ENCODE results near the gene ODC1. TPM values are rescaled to one million over a fixed set of nuclear protein-coding genes. Genes with fewer than 3 reads are reported as not detected.
A peak's percentile ranks its signal among the peaks of the same experiment; 100 is the strongest.

The ODC1 gene
- total and polyA plus RNA-seq, 3 experiments from 2014 or later: 57.1 to 566 (median 565) TPM

DNA sequence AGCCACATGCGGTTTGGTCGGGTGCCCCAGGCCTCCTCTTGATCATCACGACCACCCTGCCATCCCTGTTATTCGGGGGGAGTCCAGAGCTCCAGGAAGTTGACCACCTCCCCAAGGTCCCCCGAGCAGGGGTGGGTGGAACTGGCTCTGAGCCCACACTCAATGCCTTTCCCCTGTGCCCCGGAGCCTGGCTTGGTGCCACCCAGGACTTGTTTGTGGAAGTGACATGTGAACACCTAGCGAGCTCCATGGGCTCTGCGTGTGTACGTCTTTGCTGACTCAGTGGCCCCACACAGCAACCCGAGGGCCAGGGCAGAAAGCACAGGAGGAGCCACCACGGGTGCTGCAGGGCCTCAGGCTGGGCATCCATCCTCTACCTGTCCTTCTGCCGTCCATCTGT is 32.5 kb downstream of the ODC1 start:
- Histone ChIP-seq H3K4me3 (ENCODE audit: low read length) (no peak overlapping the region), H3K27ac (ENCODE audit: low read depth, low read length) (no peak overlapping the region), H3K27me3 (ENCODE audit: insufficient read depth, low read length, poor library complexity, severe bottlenecking) (no peaks in the 10 kb centered on the region), H3K4me1 (ENCODE audit: insufficient read depth, low read length) (no peaks in the 10 kb centered on the region), H3K36me3 (ENCODE audit: insufficient read depth, low read length) (peaks cover 4% of the 10 kb centered on the region), H3K9me3 (ENCODE audit: low read length) (no peaks in the 10 kb centered on the region)
- H3K4me3 Mint-ChIP-seq: no peak overlapping the region
- ChIA-PET POLR2A (no interaction called here), CTCF (interaction anchor here (0.9 to 1.3 kb wide), 2 partner anchors 8 to 343 kb away, joined by 3 read pairs; no protein-coding TSS in a partner anchor)
- H3K4me1 Mint-ChIP-seq: peaks cover 2 to 13% (median 4%) of the 10 kb centered on the region in 3 donors
- no peak for DNase-seq
- no peak overlapping the region for H3K27ac Mint-ChIP-seq
- peaks cover 0 to 32% (median 3%) of the 10 kb centered on the region in 3 donors for H3K36me3 Mint-ChIP-seq
- H3K27me3 Mint-ChIP-seq: no peaks in the 10 kb centered on the region
- H3K9me3 Mint-ChIP-seq: no peaks in the 10 kb centered on the region

DNA sequence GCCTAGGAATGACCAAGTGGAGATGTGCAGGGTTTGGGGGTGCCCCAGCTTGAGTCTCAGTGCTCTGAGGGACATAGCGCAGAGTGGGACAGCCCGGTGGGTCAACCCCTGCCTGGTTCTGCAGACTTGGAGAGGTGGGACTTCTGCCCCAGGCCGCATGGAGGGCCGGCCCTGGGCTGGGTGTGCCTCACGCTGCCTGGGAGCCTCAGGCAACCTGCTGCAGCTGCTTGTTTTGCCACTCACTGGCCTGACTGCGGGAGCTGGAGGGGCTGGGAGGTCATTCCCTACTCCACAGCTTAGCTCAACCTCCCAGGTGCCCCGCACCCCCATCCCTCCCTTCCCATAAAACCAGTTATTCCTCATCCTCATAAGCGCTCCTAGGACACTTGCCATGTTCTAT is 33.1 kb downstream of the ODC1 start:
- H3K4me3 ChIP-seq (ENCODE audit: low read length): no peak overlapping the region
- Mint-ChIP-seq H3K27ac (no peak overlapping the region), H3K9me3 (no peaks in the 10 kb centered on the region), H3K4me1 (peaks cover 2 to 13% (median 4%) of the 10 kb centered on the region in 3 donors), H3K27me3 (no peaks in the 10 kb centered on the region), H3K36me3 (peaks cover 0 to 30% (median 5%) of the 10 kb centered on the region in 3 donors), H3K4me3 (no peak overlapping the region)
- no peaks in the 10 kb centered on the region for H3K9me3 ChIP-seq (ENCODE audit: low read length)
- ChIA-PET POLR2A (no interaction called here), CTCF (interaction anchor here (0.9 to 1.3 kb wide), 3 partner anchors 20 to 343 kb away, joined by 3 read pairs; no protein-coding TSS in a partner anchor)
- DNase-seq: no peak
- H3K36me3 ChIP-seq (ENCODE audit: insufficient read depth, low read length): peaks cover 4% of the 10 kb centered on the region
- H3K27ac ChIP-seq (ENCODE audit: low read depth, low read length): no peak overlapping the region
- no peaks in the 10 kb centered on the region for H3K27me3 ChIP-seq (ENCODE audit: insufficient read depth, low read length, poor library complexity, severe bottlenecking)
- no peaks in the 10 kb centered on the region for H3K4me1 ChIP-seq (ENCODE audit: insufficient read depth, low read length)

DNA sequence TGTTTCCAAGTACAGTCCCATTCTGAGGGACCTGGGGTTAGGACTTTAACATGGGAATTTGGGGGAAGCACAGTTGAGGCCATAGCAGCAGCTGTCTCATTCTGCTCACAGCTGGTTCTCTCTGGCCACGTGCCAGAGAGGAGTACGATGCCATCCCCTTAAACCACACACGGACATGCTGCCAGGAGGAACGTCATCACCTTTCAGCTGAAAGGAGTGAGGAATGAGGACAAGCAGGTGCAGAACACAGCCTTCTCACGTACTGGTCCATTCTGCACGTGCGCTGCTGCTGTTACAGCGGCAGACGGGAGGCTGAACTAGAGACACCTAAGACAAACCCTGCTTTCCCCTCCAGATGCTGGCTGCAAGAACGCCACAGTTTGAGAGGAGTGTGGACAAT is 33.5 kb downstream of the ODC1 start:
- H3K36me3 Mint-ChIP-seq: peaks cover 0 to 25% (median 3%) of the 10 kb centered on the region in 3 donors
- POLR2A ChIA-PET: no interaction called here
- no peak overlapping the region for H3K27ac Mint-ChIP-seq

DNA sequence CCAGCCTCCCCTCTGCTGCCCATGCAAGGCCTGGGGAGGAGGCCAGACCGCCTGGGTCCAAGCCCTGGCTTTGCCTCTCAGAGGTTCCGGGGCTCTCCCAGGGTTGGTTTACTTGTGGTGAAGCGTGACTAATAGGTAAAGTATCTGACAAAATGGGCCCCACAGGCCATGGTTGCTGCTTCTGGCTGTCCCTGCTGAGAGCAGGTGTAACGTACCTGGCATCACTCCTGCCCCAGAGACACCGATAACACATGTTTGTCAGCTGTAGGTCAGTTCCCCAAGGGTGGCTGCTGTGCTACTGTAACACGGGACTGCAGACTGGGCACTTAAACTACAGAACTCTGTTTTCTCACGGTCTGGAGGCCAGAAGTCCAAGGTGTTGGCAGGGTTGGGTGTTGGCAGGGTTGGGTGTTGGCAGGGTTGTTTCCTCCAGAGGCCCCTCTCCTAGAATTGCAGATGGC is 34.1 kb downstream of the ODC1 start:
- H3K36me3 ChIP-seq (ENCODE audit: insufficient read depth, low read length): peaks cover 4% of the 10 kb centered on the region
- ChIA-PET POLR2A (no interaction called here), CTCF (interaction anchor here (0.9 to 1.1 kb wide), 2 partner anchors 21 to 144 kb away, joined by 3 read pairs; no protein-coding TSS in a partner anchor)

More for the DNA sequence above, 33.5 kb downstream of the ODC1 start:
- no peaks in the 10 kb centered on the region for H3K9me3 ChIP-seq (ENCODE audit: low read length)
- CTCF ChIA-PET: interaction anchor here (0.9 to 1.3 kb wide), 3 partner anchors 21 to 342 kb away, joined by 3 read pairs; no protein-coding TSS in a partner anchor
- no peak overlapping the region for H3K4me3 ChIP-seq (ENCODE audit: low read length)
- H3K4me3 Mint-ChIP-seq: no peak overlapping the region
- no peak overlapping the region for H3K27ac ChIP-seq (ENCODE audit: low read depth, low read length)
- no peaks in the 10 kb centered on the region for H3K27me3 ChIP-seq (ENCODE audit: insufficient read depth, low read length, poor library complexity, severe bottlenecking)
- peaks cover 2 to 13% (median 4%) of the 10 kb centered on the region in 3 donors for H3K4me1 Mint-ChIP-seq
- no peaks in the 10 kb centered on the region for H3K4me1 ChIP-seq (ENCODE audit: insufficient read depth, low read length)
- peaks cover 4% of the 10 kb centered on the region for H3K36me3 ChIP-seq (ENCODE audit: insufficient read depth, low read length)
- no peak for DNase-seq
- no peaks in the 10 kb centered on the region for H3K27me3 Mint-ChIP-seq
- H3K9me3 Mint-ChIP-seq: no peaks in the 10 kb centered on the region

DNA sequence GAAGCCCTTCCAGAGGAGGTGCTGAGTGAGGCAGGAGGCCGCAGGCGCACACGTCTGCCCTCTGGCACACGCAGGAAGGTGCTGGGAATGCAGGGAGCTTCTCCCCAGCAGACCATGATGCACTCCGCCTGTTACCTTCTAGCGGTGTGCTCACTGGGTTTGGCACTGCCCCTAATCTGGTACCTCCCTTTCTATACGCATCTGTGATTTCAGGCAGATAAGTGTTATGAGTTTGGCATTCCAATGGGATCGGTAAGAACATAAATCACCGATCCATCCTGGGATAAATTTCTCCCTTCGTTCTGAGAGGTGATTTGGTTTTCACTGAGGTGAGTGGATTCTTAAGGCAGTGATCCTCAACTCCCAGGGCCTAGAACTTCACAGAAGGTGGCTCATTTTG is 34.6 kb downstream of the ODC1 start:
- Histone ChIP-seq H3K36me3 (ENCODE audit: insufficient read depth, low read length) (peaks cover 4% of the 10 kb centered on the region), H3K27ac (ENCODE audit: low read depth, low read length) (no peak overlapping the region), H3K4me1 (ENCODE audit: insufficient read depth, low read length) (peaks cover 9% of the 10 kb centered on the region), H3K9me3 (ENCODE audit: low read length) (no peaks in the 10 kb centered on the region), H3K4me3 (ENCODE audit: low read length) (no peak overlapping the region), H3K27me3 (ENCODE audit: insufficient read depth, low read length, poor library complexity, severe bottlenecking) (no peaks in the 10 kb centered on the region)
- Mint-ChIP-seq H3K4me1 (peaks cover 9 to 22% (median 13%) of the 10 kb centered on the region in 3 donors), H3K27ac (no peak overlapping the region), H3K9me3 (no peaks in the 10 kb centered on the region), H3K4me3 (no peak overlapping the region), H3K36me3 (peaks cover 0 to 22% (median 3%) of the 10 kb centered on the region in 3 donors), H3K27me3 (no peaks in the 10 kb centered on the region)
- DNase-seq: no peak
- POLR2A ChIA-PET: no interaction called here
- CTCF ChIA-PET: no interaction called here

More for the DNA sequence above, 34.1 kb downstream of the ODC1 start:
- no peak overlapping the region for H3K4me3 ChIP-seq (ENCODE audit: low read length)
- H3K27me3 ChIP-seq (ENCODE audit: insufficient read depth, low read length, poor library complexity, severe bottlenecking): no peaks in the 10 kb centered on the region
- Mint-ChIP-seq H3K4me1 (peaks cover 6 to 16% (median 7%) of the 10 kb centered on the region in 3 donors), H3K27me3 (no peaks in the 10 kb centered on the region), H3K9me3 (no peaks in the 10 kb centered on the region), H3K36me3 (peaks cover 0 to 23% (median 3%) of the 10 kb centered on the region in 3 donors), H3K27ac (no peak overlapping the region), H3K4me3 (no peak overlapping the region)
- peaks cover 3% of the 10 kb centered on the region for H3K4me1 ChIP-seq (ENCODE audit: insufficient read depth, low read length)
- no peak overlapping the region for H3K27ac ChIP-seq (ENCODE audit: low read depth, low read length)
- DNase-seq: no peak
- no peaks in the 10 kb centered on the region for H3K9me3 ChIP-seq (ENCODE audit: low read length)

DNA sequence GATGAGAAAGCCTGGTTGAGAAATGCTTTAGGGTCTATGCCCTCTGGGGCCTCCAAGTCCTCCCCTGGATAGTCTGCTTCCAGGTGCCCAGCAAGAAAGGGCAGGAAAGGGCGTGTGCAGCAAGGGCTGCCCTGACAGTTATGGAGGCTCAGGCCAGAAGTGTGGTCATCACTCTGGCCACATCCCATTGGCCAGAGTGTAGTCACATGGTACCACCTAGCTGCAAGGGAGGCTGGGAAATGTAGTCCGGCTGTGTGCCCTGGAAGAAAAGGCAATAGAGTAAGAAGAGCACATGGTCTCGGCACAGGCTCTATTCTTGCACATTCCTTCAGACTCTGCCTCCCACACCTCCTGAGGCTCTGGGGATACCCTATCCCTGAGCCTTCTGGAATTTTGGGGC is 35.7 kb downstream of the ODC1 start:
- POLR2A ChIA-PET: no interaction called here
- no peak overlapping the region for H3K4me3 ChIP-seq (ENCODE audit: low read length)
- H3K27me3 Mint-ChIP-seq: peaks cover 0 to 1% of the 10 kb centered on the region in 2 donors
- CTCF ChIA-PET: no interaction called here
- H3K27ac ChIP-seq (ENCODE audit: low read depth, low read length): no peak overlapping the region
- H3K4me1 Mint-ChIP-seq: peaks cover 20 to 32% (median 22%) of the 10 kb centered on the region in 3 donors
- no peaks in the 10 kb centered on the region for H3K27me3 ChIP-seq (ENCODE audit: insufficient read depth, low read length, poor library complexity, severe bottlenecking)
- H3K9me3 ChIP-seq (ENCODE audit: low read length): no peaks in the 10 kb centered on the region
- no peak for DNase-seq
- peaks cover 4% of the 10 kb centered on the region for H3K36me3 ChIP-seq (ENCODE audit: insufficient read depth, low read length)
- no peak overlapping the region for H3K4me3 Mint-ChIP-seq
- no peaks in the 10 kb centered on the region for H3K9me3 Mint-ChIP-seq
- H3K36me3 Mint-ChIP-seq: peaks cover 0 to 19% (median 3%) of the 10 kb centered on the region in 3 donors
- H3K27ac Mint-ChIP-seq: peak overlapping the region in 1 of 8 donors; percentile 24
- H3K4me1 ChIP-seq (ENCODE audit: insufficient read depth, low read length): peaks cover 20% of the 10 kb centered on the region

DNA sequence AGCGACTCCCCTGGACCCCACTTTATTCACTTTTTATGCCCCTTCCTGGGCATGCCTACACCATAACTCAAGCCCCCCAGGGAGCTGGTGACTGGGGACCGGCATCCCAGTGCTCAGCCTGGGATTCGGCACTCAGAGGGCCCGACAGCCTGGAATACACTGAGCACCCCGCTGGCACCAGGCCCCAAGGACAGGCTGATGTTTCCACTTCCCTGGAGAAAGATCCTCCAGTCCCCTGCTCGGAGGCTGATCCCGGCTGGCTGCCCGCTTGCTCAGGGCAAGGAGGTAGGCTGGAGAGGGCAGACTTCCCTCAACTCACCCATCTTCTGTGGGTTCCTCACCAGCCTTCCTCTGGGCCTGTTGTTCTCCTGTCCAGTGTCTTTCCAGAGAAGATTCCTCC is 36.6 kb downstream of the ODC1 start:
- ChIA-PET POLR2A (no interaction called here), CTCF (interaction anchor here (0.6 to 7.3 kb wide), 2 partner anchors 107 to 234 kb away, joined by 3 to 99 read pairs; partner anchors contain the start of gene HPCAL1)
- peaks cover 28% of the 10 kb centered on the region for H3K4me1 ChIP-seq (ENCODE audit: insufficient read depth, low read length)
- no peak for DNase-seq
- H3K27ac Mint-ChIP-seq: peak overlapping the region in 1 of 8 donors; percentile 78
- no peaks in the 10 kb centered on the region for H3K27me3 ChIP-seq (ENCODE audit: insufficient read depth, low read length, poor library complexity, severe bottlenecking)
- H3K9me3 ChIP-seq (ENCODE audit: low read length): no peaks in the 10 kb centered on the region
- H3K36me3 ChIP-seq (ENCODE audit: insufficient read depth, low read length): peaks cover 4% of the 10 kb centered on the region
- H3K27ac ChIP-seq (ENCODE audit: low read depth, low read length): no peak overlapping the region
- peaks cover 0 to 24% (median 4%) of the 10 kb centered on the region in 3 donors for H3K36me3 Mint-ChIP-seq
- H3K4me3 Mint-ChIP-seq: no peak overlapping the region
- H3K4me1 Mint-ChIP-seq: peaks cover 28 to 36% (median 28%) of the 10 kb centered on the region in 3 donors
- no peaks in the 10 kb centered on the region for H3K9me3 Mint-ChIP-seq
- H3K4me3 ChIP-seq (ENCODE audit: low read length): no peak overlapping the region
- H3K27me3 Mint-ChIP-seq: peaks cover 0 to 1% of the 10 kb centered on the region in 2 donors

DNA sequence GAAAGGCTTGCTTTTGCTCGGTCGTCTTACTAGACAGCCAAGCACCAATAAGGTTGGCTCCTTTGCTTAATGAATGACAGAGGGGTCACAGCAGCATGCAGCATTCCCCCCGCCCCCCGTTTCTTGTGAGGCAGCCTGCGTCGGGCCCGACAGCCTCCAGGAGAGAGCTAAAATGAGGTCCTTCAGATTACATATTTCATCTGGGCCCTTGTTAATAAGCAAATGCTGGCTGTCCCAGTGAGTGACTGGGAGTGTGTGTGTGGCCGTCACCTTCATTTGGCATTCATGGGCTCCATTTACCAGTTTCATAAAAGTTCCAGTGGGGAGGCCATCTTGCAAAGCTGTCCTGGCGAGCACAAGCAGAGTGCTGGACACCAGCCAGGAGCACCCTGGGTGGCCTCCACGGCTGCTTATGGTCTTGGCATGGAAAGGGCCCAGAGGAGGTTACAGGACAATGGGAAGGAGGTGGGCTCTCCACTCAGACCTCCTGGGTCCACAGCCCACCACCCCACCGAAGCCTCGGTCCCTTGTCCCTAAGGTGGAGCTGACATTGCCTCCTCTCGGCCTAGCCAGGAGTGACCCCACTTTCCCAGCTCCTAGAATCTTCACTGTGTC is 37.2 kb downstream of the ODC1 start:
- Histone ChIP-seq H3K27ac (ENCODE audit: low read depth, low read length) (no peak overlapping the region), H3K36me3 (ENCODE audit: insufficient read depth, low read length) (peaks cover 4% of the 10 kb centered on the region), H3K9me3 (ENCODE audit: low read length) (no peaks in the 10 kb centered on the region), H3K27me3 (ENCODE audit: insufficient read depth, low read length, poor library complexity, severe bottlenecking) (no peaks in the 10 kb centered on the region), H3K4me1 (ENCODE audit: insufficient read depth, low read length) (peaks cover 34% of the 10 kb centered on the region), H3K4me3 (ENCODE audit: low read length) (no peak overlapping the region)
- peaks cover 29 to 36% (median 30%) of the 10 kb centered on the region in 3 donors for H3K4me1 Mint-ChIP-seq
- H3K4me3 Mint-ChIP-seq: peak overlapping the region in 1 of 7 donors; percentile 18
- ChIA-PET CTCF (interaction anchor here (0.6 to 7.3 kb wide), 10 partner anchors 25 to 338 kb away, joined by 3 to 99 read pairs (median 16); partner anchors contain the start of gene HPCAL1), POLR2A (interaction anchor here (0.5 to 0.6 kb wide), 2 partner anchors 257 kb away, joined by 3 to 6 read pairs; no protein-coding TSS in a partner anchor)
- no peaks in the 10 kb centered on the region for H3K9me3 Mint-ChIP-seq
- no peak overlapping the region for H3K27ac Mint-ChIP-seq
- peaks cover 0 to 27% (median 4%) of the 10 kb centered on the region in 3 donors for H3K36me3 Mint-ChIP-seq
- no peak for DNase-seq
- H3K27me3 Mint-ChIP-seq: peaks cover 0 to 1% of the 10 kb centered on the region in 2 donors
